Activated CD8-positive, alpha-beta memory T cell treated with anti-CD3 and anti-CD28 coated beads for 4 hours (primary cell): ENCODE data around the gene SIK3.
"Not testable (repeated sequence)": the region's sequence is repeated elsewhere in the genome, so short reads cannot be mapped to it uniquely, and the experiment has no call there.

ENCODE experiments used
- DNase-seq, 2 donors: peaks; one replicate each; pipeline ENCODE4 v3.0.0-alpha.2; 2020; ENCODE audit warnings: low read depth in 2 of 2

Gene SIK3

GRCh38 chr11:116840224-116840745, 257.9 kb downstream of the SIK3 start:
- DNase-seq: no peak

DNA sequence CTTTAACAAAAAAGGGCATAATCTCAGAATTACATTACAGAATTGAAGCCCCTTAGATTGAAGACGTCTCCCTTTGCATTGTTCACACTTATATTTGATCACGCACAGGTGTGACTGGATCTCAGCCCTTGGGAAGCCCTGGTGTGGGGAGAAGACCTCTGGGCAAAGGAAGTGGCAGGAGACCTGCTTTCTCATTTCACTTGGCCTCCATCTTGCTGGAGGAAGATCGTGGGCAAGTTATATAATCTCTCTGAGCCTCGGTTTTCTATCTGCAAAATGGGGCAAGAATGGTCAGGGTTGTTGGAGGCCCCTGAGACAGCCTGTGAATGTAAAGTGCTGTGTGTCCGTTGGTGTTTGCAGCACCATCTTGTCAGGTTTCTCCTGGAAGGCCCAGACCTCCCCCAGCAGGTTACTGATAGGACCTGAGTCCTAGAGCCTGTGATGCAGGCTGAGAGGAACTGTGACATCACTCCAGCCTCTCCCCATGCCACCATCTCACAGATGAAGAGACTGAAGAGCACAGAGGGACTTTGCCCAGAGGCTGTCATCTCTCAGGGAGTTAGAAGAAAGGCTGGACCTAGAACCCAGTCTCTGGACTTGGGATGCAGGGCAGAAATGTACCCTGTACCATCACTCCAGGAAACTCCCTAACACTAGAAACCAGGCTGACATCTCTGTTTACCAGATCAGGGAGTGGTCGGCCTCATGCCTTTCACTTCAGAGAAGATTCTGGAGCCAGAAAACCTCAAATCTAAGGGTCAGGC, 259.7 kb downstream of the SIK3 start:
- no peak for DNase-seq

- DNase-seq: no peak
Measured at GRCh38 chr11:116837231-116838091, 260.8 kb downstream of the SIK3 start, which contains the start of gene APOA1. TSS of gene APOA1 (minus strand) at chr11:116837622. CDS start at chr11:116837387, 235 bp downstream.

DNA sequence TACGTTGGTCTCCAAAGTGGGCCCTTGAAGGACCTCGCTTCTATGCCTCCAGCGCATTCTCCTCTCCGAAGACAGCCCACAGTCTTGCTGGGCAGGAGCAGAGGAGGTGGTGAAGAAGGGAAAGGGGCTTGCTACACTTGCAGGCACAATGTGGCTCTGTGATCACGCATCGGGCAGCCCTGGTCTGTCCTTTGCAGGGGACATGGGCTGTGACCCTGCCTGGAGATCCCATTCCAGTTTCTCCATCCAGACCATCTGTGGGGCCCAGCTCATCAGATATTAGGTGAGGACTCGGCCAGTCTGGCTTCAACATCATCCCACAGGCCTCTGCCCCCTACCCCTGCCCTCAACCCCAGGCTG, 261.6 kb downstream of the SIK3 start:
- DNase-seq: no peak

DNA sequence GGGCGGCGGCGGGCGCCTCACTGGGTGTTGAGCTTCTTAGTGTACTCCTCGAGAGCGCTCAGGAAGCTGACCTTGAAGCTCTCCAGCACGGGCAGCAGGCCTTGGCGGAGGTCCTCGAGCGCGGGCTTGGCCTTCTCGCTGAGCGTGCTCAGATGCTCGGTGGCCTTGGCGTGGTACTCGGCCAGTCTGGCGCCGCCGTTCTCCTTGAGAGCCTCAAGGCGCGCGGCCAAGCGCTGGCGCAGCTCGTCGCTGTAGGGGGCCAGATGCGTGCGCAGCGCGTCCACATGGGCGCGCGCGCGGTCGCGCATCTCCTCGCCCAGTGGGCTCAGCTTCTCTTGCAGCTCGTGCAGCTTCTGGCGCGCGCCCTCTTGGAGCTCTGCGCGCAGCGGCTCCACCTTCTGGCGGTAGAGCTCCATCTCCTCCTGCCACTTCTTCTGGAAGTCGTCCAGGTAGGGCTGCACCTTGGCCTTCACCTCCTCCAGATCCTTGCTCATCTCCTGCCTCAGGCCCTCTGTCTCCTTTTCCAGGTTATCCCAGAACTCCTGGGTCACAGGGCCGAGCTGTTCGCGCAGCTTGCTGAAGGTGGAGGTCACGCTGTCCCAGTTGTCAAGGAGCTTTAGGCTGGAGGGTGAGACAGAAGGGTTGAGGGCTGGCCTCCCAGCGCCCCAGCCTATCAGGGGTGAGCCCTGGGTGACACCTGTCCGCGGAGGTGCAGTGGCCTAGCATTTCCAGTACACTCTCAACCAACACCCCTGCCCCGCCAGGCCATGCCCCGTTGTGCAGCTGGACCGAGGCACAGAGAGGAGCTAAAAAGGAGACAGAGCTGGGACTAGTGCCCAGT, 262.2 kb downstream of the SIK3 start:
- peak; percentile 49 to 56 for DNase-seq

DNA sequence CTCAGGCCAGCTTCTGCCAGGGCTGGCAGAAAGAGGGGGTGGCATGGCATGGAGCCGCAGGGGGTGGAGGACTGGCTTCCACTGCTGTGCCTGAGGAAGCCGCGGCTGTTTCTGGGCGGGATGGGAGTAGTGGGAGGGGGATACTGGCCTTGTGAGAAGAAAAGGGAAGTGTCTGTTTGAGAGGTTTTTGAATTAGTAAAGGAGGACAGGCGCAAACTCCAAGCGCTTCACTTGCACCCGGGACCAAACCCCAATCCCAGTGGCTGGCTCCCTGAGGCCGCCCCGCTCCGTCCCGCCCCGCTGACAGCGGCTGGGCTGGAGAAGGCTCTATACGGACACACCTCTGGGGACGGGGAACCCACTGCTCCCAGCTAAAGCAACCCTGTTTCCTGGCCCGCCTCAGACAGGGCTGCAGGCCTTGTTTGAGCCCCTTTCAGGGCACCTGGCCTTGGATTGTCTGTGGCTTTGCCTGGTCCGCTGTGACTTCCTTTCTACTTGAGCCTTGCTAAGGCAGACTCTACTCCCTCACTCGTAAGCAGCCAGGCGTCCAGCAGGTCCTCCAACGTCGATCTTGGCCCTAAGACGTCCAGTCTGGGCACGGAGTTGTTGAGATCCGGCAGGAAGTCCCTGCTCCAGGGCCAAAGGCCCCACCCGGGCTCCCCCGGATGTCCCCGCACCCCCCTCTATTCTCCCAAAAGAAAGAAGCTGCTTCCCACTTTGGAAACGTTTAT, 263.0 kb downstream of the SIK3 start:
- DNase-seq: no peak

GRCh38 chr11:116834535-116835041, 263.6 kb downstream of the SIK3 start:
- not testable (repeated sequence) for DNase-seq

DNA sequence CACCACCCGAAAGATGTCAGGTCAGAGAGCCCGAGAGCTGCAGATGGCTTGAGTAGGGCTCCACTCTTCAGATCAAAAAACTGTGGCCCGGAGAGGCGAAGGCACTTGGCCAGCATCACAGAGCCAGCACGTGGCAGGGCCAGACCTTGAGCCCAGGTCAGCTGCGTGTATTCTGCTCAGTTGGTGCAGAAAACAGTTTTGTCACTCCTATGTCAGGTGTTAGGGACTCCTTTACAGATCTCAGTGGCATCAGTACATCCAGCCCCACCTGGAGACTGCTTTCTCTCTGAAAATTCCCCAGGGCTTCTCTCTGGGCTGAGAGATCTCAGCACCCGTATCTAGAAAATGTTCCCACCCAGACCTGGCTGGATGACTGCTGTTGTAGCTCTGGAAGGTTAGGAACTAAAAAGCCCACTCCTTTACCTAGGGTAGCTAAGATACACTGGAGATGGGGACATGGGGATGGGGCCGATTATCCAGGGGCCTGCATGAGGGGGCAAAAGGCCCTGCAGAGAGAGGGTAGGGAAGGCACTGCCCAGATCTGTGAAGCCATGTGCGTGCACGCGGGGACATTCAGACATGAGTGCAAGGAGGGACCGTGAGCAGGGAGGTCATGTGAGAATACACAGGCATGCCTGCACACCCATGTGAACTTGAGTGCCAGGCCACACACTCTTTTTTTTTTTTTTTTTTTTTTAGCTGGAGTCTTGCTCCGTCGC, 264.3 kb downstream of the SIK3 start:
- DNase-seq: no peak

DNA sequence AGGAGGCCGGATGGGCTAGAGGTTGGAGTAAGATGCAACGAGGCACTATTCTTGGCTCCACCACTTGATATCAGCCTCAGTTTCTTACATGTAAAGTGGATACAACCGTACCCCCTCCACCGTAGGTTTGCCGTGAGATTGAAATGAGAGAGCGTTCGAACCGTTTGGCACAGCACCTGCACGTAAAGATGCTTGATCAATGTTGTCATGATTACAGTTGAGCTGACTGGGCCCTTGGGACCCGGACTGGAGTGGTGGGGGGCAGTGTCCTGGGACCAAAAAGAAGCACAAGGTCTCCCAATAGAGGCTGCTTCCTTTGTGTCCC, 264.8 kb downstream of the SIK3 start:
- DNase-seq: no peak

GRCh38 chr11:116832350-116833290, 265.6 kb downstream of the SIK3 start:
- no peak for DNase-seq

DNA sequence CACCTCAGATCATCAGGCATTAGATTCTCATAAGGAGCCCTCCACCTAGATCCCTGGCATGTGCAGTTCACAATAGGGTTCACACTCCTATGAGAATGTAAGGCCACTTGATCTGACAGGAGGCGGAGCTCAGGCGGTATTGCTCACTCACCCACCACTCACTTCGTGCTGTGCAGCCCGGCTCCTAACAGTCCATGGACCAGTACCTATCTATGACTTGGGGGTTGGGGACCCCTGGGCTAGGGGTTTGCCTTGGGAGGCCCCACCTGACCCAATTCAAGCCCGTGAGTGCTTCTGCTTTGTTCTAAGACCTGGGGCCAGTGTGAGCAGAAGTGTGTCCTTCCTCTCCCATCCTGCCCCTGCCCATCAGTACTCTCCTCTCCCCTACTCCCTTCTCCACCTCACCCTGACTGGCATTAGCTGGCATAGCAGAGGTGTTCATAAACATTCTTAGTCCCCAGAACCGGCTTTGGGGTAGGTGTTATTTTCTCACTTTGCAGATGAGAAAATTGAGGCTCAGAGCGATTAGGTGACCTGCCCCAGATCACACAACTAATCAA, 266.4 kb downstream of the SIK3 start:
- DNase-seq: no peak

DNA sequence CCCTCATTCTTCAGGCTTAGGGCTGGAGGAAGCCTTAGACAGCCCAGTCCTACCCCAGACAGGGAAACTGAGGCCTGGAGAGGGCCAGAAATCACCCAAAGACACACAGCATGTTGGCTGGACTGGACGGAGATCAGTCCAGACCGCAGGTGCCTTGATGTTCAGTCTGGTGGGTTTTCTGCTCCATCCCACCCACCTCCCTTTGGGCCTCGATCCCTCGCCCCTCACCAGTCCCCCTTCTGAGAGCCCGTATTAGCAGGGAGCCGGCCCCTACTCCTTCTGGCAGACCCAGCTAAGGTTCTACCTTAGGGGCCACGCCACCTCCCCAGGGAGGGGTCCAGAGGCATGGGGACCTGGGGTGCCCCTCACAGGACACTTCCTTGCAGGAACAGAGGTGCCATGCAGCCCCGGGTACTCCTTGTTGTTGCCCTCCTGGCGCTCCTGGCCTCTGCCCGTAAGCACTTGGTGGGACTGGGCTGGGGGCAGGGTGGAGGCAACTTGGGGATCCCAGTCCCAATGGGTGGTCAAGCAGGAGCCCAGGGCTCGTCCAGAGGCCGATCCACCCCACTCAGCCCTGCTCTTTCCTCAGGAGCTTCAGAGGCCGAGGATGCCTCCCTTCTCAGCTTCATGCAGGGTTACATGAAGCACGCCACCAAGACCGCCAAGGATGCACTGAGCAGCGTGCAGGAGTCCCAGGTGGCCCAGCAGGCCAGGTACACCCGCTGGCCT, 267.9 kb downstream of the SIK3 start:
- DNase-seq: no peak

GRCh38 chr11:116829525-116830183, 268.6 kb downstream of the SIK3 start, which contains the start of gene APOC3:
TSS of gene APOC3 (plus strand) at chr11:116829907. CDS start at chr11:116830583, 676 bp downstream.
- DNase-seq: no peak

GRCh38 chr11:116828632-116829524, 269.4 kb downstream of the SIK3 start:
- DNase-seq: no peak

- no peak for DNase-seq
Measured at GRCh38 chr11:116827461-116827860, 270.8 kb downstream of the SIK3 start.

DNA sequence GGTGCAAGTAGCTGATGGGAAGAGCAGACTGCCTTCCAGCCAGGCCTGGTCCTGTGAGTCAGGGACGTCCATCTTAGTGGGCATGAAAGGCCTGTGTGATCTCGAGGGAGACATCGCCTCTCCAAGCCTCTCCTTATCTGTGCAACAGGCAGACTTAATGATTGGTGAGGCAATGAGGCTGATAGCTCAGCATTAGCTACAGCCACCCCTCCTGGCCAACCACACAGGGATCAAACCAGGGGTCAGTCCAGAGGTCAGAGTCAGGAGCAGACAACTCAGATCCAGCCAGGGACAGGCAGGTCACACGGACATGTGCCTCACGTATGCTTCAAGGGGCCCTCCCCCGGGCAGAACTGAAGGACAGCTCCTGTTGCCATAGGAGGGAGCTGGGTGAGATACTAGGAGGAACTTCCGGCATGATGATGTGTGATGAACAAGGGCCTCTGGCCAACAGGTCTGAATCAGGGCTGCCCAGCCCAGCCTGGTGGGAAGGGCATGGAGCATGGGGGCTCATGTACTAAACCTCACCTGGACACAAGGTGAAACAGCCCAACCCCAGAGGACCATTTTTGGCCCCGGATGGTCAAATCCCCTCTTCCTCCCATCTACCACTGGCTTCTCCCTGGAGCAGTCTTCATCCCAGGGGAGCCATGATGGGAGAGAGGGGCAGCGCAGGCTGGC, 271.3 kb downstream of the SIK3 start:
- DNase-seq: no peak
